ENCODE measurements around the gene RWDD1.
A peak's percentile ranks its signal among the peaks of the same experiment; 100 is the strongest.

The RWDD1 gene, protein sequence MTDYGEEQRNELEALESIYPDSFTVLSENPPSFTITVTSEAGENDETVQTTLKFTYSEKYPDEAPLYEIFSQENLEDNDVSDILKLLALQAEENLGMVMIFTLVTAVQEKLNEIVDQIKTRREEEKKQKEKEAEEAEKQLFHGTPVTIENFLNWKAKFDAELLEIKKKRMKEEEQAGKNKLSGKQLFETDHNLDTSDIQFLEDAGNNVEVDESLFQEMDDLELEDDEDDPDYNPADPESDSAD

DNA sequence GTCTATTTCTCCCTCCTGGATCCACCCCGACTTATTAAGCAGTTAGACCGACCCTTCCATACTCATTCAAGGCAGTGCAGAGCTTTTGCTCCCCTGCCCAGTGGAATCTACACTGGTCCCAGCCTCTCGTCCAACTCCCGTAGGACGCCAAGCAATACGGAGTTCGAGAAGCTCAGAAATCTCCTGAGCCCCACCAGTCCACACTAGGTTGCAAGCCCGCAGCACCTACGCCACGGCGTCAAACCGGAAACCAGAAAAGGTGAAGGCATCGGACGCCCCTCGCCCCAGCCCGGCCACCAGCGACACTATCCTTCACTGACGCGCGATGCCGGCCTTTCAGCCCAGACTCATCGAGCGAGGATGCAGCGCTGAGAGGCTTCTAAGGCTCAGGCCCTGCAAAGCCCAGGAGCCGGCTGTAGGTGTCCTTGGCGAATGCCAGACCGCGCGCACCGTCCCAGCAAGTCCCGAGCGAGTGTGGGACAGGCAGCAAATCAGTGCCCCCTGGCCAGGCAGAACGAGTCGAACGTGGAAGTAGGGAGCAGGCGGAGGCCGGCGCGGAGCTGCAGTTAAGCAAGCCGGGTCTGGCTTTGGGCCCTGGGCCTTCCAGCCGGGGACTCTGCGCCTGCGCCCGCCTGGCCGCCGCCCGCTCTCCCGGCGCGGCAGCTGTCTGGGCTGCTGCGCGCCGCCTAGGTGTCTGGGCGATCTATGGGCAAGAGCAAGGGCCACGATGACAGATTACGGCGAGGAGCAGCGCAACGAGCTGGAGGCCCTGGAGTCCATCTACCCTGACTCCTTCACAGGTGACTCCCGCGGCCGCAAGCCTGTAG is at the start of gene RWDD1:
Gene RWDD1 (plus strand): TSS at position 649 of the 827 bp plus-strand sequence. CDS start 79 bp downstream, at position 728.
- peak; percentile 97 for DNase-seq (ENCODE audit: low read depth)

DNA sequence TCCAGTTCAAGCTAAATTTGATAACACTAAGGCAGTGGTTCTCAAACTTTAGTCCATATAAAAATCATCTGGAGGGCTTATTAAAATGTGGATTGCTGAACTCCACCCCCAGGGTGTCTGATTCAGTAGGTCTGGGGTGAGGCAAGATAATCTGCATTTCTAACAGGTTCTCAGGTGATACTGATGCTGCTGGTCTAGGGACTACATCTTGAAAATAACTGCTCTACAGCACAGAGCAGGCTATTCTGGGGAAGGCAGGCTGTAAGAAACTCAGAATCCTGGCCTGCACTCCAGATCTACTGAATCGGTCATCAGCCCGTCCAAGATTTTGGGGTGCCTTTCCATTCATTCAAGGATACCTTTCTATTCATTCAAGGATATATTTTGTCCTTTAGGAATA is 48.4 kb upstream of the RWDD1 start:
- no peak for DNase-seq (ENCODE audit: low read depth)

DNA sequence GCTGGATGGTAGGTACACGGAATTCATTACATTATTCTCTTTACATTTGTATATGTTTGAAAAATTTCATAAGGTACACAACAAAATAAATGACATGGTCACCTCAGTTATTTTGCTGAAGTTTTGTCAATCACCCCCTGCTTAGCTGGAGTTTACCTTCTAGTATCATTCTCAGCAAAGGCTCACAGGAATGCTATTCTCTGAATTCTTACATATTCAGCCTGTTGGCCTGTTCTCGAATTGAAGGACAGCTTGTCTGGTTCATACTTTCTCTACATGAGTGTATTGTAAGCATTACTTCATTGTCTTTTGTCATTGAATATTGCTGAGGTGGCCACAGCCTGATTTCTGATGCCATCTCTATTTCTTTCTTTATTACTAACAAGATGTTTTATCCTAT is 47.1 kb upstream of the RWDD1 start:
- no peak for DNase-seq (ENCODE audit: low read depth)

DNA sequence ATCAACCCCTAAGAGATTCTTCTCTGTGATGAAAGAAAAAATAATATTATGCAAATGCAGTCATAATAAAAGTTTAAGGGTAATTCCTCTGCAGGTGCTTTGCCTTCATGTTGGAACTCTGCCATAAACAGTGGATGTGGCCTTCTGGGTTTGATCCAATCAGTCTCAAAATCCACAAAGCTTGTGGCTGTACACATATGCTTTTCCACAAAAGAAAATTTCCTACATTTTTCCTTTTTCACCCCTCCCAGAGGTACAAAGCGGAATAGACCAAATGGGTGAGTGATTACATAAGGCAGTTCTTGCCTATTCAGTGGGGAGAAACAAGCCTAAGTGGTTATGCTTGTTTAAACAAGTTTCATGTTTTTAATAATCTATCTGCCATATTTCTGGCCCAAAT is 43.2 kb upstream of the RWDD1 start:
- DNase-seq (ENCODE audit: low read depth): no peak

DNA sequence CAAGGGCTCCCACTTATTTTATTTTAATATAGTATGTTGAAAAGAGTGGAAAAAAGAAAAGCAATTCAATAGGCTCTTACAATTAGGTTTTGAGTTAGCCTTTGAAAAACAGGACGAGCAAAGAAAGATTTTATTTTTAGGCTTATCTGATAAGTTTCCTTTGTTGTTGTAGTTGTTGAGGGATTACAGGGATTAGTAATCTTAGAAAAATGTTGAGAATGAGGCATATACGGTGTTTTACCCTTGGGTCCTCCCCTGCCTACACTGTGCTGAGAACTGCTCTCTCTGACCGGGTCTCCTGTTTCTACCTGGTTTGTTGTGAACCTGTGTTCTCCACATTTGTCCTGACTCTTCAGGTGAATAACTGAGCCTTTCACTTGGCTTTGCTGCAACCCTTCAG is 42.5 kb upstream of the RWDD1 start:
- no peak for DNase-seq (ENCODE audit: low read depth)

DNA sequence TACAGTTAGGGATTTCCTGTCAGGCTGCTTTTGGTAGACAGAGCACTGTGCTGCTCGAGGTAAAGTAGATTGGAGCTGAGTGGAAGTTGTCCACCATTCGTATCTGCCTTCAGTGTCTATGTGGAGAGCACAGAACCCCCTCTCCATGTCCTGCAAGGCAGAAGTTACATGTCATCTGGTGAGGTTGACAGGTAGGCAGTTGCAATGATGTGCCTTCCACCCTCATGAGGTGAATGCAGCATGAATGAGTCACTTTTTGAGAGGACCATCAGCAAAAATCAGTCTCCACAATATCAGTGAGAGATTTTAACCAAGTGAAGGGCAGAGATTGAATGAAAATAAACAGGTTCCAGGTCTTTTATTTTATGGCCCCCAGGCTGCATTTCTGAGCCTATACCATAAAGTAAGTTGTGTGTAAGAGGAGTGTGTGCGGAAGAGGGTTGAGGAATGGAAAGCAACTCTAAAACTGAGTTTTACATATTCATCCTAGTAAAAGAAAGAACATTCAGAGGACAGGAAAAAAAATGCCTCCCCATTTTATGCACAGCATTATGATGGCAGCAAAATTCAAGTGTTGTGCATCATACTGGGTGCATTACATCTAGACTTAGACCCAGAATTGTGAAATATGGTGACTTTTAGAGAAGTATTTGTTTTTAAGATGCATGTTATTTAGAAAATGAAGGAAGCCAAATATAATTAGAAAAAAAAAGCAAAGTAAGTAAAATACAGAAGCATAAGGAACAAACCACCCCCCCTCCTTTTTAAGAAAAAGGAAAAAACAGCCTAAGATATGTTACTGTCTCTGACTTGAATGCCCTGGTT is 41.6 kb upstream of the RWDD1 start:
- no peak for DNase-seq (ENCODE audit: low read depth)

DNA sequence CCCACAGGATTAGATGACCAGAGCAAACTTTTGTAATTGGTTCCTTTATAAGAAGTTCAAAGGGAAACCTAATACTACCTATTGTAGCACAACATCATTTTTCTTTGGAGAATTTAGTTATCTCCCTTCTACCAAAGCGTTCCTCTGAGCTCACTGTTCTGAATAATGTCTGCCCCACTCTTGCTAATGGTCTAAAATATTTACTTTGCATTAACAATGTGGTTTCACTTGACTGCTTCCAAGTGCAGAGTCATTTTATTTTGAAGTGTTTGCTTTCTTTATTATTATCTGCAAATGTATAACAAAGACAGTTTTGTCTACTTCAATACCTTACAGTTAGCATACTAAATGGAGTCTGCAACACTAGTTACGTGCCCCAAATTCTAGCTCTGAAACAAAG is 40.9 kb upstream of the RWDD1 start:
- no peak for DNase-seq (ENCODE audit: low read depth)

DNA sequence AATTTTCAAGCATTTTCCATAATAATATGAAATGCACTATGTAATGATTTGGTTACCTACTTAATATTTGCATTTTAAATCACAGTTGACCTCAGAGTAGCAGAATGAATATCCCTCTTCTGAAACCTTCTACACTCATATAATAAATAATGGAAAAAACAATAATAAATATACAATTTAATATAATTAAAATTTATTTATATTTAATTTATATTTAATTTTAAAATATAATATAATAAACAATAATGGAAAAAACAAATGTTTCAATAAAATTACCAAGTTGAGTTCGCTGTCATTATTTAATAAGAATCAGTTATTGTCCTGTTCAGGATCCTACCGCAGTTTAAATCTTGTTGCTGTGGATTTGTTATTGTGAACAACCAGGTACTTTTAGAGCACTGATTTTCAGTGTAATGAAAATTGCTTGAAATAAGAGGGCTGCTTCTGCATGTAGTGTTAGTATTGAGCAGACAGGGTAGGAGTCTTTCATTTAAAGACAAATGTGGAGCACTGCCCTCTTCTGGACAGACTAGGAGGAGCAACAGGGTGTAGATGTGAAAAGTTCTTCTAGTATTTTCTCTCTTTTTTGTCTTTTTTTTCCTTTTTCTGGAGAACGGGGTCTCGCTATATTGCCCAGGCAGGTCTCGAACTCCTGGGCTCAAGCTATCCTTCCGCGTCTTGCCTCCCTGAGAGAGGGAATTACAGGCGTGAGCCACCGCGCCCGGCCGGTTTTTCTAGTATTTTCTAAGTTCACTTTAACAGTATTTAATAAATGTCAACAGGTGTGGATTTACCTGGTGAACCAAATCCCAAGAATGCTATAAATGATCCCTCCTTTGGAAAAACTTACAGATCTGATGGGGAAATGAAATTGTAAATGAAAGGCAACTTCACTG is 39.4 kb upstream of the RWDD1 start:
- no peak for DNase-seq (ENCODE audit: low read depth)

DNA sequence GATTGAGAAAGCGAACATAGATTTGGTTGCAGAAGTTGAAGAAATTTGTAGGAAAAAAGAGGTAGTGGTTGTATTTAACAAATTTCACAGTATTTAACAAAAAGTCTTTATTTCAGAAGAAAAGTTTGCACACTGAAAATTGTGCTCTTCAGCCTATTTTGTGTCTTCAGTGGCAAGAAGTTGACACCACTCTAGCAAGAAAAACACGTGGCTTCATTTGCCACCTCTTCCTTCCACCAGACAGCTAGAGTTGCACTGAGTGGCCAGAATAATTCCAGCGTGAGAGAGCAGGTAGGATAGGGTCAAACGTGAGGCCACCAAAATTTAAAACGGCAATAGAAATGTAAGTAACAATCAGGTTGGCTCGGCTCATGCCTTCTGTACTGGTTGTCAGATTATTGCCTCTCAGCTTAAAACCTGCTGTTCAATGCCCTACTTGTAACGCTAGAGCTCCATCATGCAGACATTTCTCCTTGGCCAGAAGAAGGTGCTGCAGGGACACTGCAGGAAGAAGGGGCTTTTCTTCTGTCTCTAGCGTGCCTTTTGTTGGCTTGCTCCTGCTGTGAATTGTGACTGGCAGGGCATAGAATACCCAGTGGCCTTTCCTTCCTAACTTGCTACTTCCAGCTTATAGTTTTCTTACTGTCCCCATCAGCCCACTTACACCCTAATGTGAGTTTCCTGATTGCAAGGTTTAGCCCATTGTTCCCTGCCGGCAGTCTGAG is 37.9 kb upstream of the RWDD1 start:
- DNase-seq (ENCODE audit: low read depth): no peak

DNA sequence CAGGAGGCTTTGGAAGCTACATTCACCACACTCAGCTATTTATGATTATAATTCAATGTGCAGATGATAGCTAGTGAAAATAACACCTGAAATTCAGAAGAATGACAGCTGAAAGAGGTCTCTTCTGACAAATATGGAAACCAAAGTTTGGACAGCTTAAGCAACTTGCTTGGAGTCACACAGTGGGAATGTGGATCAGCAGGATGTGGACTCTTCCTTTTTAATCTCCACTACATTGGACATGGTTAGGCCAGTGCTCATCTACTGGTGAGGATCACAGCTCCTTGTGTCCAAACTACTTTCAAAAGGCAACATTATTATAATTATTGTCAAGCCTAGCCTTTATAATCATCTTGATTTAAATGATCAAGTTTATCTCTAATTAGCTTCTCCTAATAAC is 36.2 kb upstream of the RWDD1 start:
- no peak for DNase-seq (ENCODE audit: low read depth)

DNA sequence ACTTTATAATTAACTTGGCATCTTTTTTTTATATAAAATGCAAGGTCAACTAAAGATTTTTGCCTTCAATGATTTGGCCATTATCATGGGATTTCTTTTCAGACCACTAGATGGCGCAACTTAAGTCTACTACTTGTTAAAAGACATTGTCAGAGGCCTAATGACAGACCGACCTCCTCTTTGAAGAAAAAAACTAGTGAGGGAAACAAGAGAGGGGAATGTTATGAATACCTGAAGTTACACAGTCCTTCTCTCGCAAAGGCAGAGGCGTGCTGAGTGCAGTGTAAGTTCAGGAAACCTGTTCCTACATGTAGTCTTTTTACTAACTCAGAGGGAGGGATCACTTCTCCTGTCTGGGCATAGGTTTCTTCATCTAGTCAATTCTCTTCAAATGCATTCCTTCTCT is 35.1 kb upstream of the RWDD1 start:
- DNase-seq (ENCODE audit: low read depth): no peak

DNA sequence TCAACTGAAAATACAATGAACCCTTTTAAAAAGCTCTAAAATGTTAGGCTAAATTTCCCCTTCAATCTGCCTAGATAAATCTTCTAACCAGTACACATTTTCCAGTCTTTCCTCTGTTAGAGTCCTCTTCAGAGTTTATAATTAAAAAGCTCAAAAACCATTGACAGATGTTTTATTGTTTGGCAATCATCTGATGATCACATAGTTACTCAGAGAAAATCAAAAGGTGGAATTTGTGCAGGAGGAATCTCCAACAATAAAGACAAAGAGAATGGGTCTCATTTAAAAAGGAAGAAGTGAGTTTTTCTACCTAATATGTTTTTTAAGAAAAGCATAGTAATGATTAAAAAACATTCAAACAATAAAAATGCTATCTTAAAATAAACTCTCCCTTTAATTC is 28.9 kb upstream of the RWDD1 start:
- DNase-seq (ENCODE audit: low read depth): no peak

DNA sequence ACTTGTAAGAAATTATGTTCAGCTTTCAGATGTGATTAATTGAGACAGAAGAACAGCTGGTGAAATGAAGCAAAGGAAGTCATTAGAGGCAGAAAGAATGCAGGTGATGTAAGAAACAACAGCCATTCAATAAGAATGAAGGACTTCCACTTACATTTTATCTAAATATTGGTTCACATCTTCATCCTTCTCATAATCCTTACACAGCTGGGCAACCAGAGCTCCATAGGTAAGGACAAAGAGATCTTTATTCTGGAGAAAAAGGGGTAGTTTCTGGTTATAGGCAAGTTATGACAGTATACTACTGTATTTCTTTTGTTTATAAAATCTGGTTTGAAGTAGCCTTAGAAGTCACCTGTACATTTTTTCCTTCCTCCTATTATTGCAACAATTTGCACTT is 28.2 kb upstream of the RWDD1 start:
- DNase-seq (ENCODE audit: low read depth): no peak

DNA sequence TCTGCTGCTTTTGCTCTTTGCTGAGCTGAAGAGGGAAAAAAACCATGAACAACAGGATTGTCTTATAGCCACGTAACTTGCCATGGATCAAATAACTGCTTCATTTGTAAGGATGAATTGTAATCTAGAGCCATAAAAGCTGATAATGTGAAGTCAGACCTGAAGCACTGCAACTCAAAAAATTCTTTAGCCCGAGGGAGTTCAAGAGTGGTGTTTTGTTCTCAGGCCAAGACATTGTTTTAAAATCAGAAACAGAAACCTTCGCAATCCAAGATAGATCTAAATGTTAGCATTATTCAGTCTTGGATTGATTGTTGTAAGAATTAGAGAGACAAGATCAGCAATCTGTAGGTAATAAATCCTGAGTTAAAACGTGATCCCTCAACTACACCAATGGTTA is 25.7 kb upstream of the RWDD1 start, which contains the start of gene TRAPPC3L:
Gene TRAPPC3L (minus strand): TSS at position 34 of the 400 bp plus-strand sequence. CDS start 170 bp downstream, outside the sequence.
- no peak for DNase-seq (ENCODE audit: low read depth)

DNA sequence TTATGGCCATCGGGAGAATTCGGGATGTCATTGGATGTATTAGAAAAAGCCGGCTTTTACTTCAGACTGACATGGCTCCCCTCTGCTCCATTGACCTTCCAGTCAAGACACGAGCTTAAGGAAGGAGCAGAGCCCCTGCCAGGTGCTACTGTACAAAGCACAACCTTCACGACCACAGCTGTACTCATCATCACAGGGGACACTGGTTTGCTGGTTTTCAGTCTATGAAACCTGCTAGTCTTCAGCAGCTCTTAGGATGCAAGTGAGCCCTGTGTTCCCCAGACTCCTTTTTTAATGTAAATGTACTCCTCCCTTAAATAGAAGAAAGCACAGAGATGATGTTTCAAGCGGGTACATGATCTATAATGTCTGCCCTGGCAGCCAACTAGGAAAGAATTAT is 23.9 kb upstream of the RWDD1 start:
- DNase-seq (ENCODE audit: low read depth): no peak

DNA sequence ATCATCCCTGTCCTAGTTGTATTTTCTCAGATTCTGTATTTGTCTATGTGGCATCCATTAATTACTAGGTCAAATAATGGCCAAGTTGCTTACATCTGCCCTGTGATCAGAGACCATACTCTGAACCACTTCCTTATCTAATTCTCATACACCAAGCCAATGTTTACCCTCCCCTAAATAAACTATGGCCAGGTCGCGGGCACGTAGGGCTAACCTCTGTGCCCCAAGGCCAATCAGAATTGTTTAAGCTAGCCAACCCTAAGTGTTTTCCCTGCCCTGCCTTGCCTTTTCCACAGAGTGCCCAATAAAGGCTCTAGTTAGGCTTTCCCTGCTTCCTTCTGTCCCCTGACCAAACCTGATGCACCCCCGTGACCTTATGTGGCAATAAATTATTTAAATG is 20.5 kb upstream of the RWDD1 start:
- no peak for DNase-seq (ENCODE audit: low read depth)

DNA sequence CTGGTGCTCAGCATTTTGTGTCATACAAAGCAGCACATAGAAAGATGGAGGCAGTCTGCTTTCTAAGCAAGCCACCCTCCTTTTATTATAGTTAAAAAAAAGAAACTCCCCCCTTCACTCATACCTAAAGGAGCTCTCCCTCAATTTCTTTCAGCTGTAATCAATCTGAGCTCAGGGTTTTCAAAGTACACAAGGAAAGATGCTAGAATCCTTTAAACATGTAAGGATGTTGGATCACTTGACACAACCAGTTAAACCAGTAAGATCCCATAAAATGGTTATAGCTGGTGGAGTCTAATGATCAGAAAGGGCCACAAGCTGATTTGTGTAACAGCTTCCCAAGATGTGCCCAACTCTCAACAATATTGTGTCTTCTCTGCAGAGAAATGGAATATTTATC is 17.9 kb upstream of the RWDD1 start, which contains the start of gene CALHM4:
Gene CALHM4 (plus strand): TSS at position 301 of the 400 bp plus-strand sequence. CDS start 43 bp downstream, at position 344.
- no peak for DNase-seq (ENCODE audit: low read depth)

DNA sequence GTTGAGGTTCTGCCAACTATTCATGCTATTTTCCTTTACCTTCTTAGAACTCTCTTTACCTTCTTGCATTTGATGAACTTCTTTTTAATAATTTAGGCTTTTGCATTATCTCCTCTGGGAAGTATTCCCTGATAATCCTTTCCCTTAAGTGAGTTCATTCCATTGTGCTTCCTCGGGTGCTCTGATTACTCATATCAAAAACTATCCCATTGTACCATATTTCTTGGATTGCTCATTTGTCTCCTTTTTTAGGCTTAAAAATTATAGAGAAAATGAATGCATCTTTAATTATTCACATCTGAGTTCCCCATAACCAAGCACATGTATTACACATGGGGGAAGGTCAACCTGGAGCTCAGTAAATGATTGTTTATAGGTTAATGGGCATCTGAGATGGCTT is 15.2 kb upstream of the RWDD1 start:
- DNase-seq (ENCODE audit: low read depth): no peak

DNA sequence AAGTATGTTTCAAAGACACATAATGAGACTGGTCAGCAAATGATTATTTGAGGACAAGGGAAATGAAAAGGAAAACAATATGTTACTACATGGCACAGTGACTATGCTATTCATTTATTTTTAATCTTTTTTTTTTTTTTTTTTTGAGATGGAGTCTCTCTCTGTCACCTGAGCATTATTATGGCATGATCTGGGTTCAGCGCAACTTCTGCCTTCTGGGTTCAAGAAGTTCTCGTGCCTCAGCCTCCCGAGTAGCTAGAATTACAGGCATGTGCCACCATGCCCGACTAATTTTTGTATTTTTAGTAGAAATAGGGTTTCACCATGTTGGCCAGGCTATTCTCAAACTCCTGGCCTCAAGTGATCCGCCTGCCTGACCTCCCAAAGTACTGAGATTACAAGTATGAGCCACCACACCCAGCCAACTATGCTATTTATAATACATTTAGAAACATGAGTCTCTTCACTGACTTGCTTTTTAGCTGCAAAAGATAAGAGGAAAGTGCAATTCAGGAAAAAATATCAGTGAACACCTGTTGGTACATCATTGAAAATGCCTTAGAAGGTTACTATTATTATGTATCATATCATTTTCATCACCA is 14.4 kb upstream of the RWDD1 start:
- no peak for DNase-seq (ENCODE audit: low read depth)

DNA sequence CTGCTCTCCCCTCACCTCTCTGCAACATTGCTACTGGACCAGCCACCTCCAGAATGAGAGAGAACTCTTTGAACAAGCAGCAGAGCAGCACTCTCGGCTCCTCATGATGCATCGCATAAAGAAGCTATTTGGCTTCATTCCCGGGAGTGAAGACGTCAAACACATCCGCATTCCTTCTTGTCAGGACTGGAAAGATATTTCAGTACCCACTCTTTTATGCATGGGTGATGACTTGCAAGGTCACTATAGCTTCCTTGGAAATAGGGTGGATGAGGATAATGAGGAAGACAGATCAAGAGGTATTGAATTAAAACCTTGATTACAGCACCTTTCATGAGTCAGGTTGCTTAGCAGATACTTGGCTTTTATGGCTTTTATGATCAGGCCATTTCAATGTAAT is 13.4 kb upstream of the RWDD1 start:
- DNase-seq (ENCODE audit: low read depth): no peak

Measured in stimulated activated CD8-positive, alpha-beta memory T cell treated with anti-CD3 and anti-CD28 coated beads, Interleukin-12 subunit alpha, Interleukin-12 subunit beta, amount 100 ng/mL, for 4 hours (primary cell).